ENCODE data around the gene DGKB.
A peak's percentile ranks its signal among the peaks of the same experiment; 100 is the strongest.

Gene DGKB

DNA sequence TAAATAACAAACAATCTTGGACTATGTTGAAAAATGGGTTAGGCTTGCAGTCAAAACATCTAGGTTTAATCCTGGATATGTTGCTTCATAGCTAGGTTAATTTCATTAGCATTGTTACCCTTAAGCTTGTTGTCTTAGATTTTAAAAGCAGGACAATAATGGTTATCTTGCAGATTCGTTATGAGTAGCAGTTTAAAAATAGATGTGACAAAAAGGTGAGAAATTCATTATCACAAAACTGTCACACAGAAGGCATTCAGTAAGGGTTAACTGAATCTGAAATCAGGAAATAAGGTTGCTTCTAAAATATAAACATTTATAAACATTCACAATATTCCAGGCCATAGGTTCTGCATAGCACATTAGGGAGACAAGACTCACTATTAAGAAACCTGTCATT, 483.9 kb downstream of the DGKB start:
- no peak for DNase-seq (ENCODE audit: low read depth, low spot score)
- no peak overlapping the region for H3K27ac ChIP-seq

DNA sequence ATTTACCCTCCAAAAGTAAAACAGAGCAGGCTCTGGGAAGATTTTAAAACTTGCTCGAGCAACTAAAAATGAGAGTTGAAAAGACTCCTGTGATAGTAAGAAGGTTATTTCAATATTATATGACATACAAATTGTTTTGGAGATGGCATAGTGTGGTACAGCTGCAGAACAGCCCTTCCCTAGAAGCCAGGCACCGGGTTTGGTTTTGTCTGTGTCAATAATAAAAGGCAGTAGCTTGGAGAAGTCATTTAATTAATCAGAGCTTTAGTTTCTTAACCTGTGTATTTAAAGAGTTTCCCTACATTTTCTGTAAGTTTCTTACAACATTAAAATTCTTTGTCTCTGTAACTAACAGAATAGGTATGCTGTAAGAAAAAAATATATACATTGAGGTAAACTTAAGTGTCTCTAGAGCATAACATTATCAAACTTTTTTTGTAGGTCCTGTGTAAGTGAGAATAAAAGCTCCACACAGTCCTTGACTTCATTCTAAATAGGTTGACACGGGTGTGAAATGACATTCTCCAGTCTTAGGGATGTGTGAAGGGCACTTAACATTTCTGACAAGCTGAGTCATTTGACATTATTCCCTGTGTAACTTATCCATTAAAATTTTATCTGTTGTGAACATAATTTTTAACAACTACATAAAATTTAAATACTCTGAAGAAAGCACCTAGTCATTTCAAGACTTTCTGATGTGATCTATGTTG, 488.1 kb downstream of the DGKB start:
- no peak overlapping the region for H3K27ac ChIP-seq

DNA sequence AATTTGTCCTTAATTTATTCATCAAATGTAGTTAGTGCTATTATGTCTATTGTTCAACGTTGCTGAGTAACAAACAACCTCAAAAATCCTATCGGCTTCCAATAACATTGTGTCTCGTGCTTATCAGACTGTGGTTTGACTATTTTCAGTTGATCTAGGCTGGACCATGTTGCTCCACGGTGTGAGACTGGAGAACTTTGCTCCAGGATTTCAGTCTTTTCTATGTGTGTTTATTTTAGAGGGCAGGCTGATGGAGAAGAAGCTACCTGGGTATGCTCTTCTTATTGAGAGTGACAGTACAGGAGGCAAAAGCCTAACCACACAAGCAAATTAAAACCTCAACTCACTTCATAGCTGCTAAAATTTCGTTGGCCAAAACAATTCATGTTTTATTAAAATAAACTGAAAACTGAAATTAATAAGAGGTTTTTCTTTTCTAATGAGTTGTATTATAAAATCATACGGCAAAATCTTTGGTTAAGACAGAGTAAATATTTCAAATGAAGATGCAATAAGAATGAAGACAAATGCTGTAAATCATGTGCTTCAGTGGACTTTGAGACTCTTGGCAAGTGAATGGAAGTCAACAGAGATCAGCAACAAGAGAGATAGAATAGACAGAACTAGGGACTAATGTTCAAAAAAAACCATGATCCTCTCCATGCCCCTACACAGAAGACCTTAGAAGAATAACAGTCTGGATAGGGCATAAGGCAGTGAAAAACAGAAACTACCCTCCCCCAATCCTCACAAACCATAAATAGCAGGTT, 495.1 kb downstream of the DGKB start:
- no peak for DNase-seq (ENCODE audit: low read depth, low spot score)
- H3K27ac ChIP-seq, result no peak overlapping the region

More for the DNA sequence above, 488.1 kb downstream of the DGKB start:
- DNase-seq (ENCODE audit: low read depth, low spot score), result no peak

DNA sequence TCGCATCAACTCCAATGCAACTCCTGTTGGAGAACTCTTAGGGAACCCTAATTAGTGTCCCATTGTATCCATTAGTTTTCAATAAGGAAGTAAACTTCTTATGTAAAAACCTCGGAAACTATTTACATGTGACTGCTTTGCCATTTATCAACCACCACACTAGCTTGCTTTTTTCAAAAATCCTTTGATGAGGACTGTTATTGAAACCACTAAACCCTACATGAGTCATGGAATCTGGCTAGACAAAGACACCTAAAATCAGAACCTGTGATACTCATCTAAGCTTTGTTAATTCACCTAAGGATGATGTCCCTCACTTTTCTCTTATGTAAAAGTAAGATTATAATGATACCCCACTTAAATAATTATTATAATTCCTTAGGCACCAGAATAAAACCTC, 499.0 kb downstream of the DGKB start:
- H3K27ac ChIP-seq, result no peak overlapping the region
- peak; percentile 10 for DNase-seq (ENCODE audit: low read depth, low spot score)

DNA sequence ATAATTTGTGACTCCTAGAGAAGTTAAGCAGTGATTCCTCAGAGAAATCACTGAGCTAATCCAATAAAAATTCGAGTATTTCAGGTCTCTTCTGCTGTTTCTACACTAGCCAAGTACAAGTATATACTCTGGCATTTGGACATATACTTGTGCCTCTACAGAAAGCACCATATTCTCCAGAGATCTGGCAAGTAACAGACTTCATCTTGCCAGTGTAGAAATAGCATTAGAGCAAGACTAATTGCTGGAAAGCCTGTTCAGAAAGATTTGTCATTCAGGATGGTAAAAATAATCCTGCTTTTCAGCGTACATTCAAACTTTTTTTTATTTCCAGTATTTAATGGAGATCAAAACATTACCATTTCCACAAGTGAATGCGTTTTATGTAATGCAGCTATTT, 502.3 kb downstream of the DGKB start:
- DNase-seq (ENCODE audit: low read depth, low spot score), result no peak
- no peak overlapping the region for H3K27ac ChIP-seq

DNA sequence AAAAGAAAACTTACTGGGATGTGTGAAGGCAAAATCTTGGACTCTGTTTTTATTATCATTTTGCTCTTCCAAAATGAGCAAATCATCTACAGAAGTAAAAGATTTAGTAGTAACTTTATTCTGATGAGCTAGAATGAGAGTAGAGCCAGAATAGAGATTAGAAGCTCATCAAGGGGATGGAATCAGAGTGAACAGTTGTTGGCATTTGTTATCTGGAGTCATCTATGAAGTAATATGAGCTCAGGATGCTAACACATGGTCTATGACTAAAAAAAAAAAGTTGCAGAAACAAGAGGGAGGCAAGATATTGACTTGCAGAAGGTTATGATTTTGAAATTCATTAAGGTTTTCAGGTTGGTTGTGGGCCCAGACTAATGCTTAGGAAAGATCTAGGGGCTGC, 504.0 kb downstream of the DGKB start:
- no peak for DNase-seq (ENCODE audit: low read depth, low spot score)
- no peak overlapping the region for H3K27ac ChIP-seq

DNA sequence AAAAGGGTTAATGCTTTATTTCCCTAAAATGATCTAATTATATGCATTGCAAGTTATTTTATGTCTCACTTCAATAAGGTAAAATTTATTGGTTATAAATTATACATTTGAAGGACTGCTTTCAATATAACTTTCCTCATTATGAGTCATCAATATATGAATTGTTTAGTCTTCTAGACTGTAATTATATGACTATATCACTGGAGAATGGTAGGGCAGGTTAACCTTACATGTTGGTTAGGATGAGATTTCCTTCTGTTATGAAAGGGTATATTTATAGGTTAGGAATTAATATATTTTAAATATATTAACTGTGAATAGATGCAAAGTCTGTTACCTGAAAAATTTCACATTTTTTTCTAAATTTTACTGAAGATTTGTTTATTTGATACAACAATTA, 506.7 kb downstream of the DGKB start:
- no peak for DNase-seq (ENCODE audit: low read depth, low spot score)
- no peak overlapping the region for H3K27ac ChIP-seq

DNA sequence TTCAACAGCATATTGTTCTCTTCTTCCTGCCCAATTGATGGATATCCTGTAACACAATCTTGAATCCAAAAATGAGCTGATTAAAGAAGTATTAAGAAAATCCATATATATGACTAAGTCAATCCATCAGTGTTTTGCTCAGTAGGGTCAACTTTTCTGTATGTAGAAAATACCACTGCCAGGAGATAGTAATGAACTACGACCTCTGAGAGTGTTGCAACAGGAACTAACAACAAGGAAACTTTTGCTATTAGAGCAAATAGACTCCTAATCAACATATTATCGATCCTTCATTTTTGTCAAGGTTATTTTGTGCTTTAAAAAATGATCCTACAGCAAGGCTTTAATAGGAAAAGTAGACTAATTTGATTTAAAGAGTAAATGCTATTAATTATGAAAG, 507.8 kb downstream of the DGKB start:
- no peak for DNase-seq (ENCODE audit: low read depth, low spot score)
- no peak overlapping the region for H3K27ac ChIP-seq

DNA sequence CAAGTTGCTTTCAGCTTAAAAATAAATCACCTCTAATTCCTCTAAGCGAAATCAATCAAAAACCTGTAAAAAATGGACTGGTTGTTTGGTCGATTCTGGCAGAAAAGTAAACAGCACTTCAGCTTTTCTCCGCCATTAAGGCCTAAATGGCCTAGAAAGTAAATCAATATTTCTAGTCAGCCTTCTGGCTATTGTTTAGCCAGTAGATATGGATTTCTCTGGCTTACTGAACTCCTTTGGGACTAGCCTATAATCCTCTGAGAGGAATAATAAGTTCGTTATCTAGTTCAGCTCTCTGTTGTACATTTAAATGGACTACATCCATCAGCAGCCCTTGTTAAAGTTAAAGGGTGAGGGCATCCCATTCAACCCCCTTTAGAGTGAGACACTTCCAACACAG, 513.0 kb downstream of the DGKB start:
- DNase-seq (ENCODE audit: low read depth, low spot score), result no peak

DNA sequence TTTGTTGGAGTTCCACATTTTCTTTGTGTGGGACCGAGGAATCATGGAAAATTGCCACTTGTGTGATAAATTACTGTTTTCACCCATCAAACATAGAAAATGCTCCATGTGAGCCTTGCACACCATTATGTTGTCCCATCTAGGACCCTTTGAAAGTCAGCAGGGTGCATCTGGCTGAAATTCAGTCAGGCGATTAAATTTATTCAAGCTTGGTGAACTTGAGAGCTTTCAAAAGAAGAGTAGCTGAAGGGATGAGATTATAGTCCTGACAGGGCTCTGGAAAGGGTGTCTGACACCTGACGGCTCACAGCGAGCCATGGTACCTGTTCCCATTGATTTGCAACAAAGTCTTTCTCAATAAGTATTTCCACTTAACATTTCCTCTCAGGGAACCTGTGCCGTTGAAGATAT, 513.4 kb downstream of the DGKB start:
- DNase-seq (ENCODE audit: low read depth, low spot score), result no peak
- H3K27ac ChIP-seq, result no peak overlapping the region

More for the DNA sequence above, 513.0 kb downstream of the DGKB start:
- no peak overlapping the region for H3K27ac ChIP-seq

DNA sequence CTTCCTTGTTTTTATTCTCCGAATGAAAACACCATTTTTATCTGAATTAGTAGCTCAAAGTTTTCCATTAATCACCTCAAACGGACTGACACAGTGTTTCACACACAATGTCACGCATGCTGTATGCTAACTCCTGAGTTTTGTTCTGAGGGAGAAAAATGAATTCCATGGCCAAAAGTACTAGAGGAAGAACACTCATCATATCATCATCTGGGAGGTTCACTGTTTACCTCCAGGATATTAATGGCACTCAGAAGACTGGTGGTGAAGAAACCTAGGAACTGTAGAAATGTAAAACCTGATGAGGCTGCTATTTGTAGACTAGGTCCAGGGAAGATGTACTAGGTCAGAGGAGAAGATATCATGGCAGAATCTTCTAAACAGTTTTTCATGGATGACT, 517.5 kb downstream of the DGKB start:
- H3K27ac ChIP-seq, result no peak overlapping the region
- DNase-seq (ENCODE audit: low read depth, low spot score), result no peak

DNA sequence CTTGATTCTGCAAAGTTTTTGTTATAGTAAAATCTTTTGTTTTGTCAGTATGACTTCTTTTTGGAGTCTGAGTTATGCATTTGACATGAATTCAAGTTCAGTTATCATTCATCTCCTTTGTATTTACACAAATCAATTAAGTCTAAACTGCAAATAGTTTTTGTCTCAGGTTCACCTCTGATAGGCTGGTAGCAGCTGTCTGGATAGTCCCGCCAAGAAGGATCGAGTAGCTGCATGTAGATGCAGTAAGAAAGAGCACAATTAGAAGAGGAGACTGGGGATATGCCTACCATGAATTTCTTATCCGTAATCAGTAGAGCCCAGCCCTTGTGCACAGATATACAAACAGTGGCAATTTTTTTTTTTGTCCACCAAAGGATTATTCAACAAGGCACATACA, 520.6 kb downstream of the DGKB start:
- H3K27ac ChIP-seq, result no peak overlapping the region
- no peak for DNase-seq (ENCODE audit: low read depth, low spot score)

DNA sequence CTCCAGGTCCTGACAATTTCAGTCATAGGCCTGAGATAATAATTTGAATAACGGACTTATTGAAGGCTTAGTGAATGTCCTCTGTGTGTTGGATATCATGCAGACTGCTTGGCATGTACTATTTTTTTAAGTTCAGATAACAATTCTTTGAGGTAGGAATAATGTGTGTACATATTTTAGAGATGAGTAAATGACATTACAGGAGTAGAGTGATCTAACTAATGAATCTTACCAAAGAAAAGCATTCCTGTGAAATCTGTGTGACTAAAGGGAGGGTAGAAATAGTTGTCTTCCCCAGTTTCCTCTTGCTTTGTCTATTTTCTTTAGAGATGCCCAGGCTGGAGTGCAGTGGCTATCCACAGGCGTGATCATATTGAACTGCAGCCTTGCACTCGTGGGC, 521.2 kb downstream of the DGKB start:
- H3K27ac ChIP-seq, result no peak overlapping the region
- DNase-seq (ENCODE audit: low read depth, low spot score), result no peak

DNA sequence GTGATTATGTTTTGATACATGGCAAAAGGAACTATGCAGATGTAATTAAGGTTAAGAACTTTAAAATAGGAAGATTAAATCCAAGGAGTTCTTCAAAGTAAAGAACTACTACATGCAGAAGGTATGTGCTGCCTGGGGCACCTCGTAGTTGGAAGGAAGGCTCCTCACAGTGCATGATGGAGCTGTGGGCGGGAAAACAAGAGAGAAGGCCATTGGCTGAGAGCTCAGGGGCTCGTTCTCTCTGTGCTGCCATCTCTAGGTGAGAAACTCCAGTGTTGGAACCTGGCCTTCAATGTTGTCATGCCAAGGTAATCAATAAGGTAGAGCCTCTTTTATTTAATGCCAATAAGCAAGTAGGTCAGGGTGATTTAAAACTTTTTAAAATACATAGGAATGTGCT, 521.7 kb downstream of the DGKB start:
- no peak overlapping the region for H3K27ac ChIP-seq
- no peak for DNase-seq (ENCODE audit: low read depth, low spot score)

DNA sequence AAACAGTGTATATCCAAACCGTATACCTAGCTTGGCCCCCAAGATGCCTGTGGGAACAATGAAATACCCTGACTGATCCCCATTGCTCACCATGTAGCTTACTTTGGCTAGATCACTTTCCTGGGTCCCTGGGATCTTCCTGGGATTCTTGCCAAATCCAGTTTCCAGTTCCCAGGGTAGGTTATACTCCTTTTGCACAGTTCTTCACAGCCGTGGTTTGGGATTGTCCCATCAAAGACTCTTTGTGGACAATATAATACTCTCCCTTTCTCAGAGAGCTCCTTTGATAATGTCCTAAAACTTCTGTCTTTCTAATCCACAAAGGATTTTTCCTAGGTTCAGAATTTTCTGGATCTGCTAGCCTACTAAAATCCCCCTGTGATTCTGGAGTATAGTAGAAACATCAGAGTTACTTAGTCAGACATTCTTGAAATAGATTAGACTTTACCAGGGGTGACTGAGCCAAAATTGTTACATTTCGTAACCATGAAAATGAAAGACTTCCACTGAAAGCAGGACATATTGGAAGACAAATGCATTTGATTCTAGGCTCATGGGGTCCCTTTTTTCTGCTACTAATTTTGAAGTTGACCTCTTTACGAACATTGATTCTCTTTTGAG, 524.8 kb downstream of the DGKB start:
- no peak overlapping the region for H3K27ac ChIP-seq
- no peak for DNase-seq (ENCODE audit: low read depth, low spot score)

DNA sequence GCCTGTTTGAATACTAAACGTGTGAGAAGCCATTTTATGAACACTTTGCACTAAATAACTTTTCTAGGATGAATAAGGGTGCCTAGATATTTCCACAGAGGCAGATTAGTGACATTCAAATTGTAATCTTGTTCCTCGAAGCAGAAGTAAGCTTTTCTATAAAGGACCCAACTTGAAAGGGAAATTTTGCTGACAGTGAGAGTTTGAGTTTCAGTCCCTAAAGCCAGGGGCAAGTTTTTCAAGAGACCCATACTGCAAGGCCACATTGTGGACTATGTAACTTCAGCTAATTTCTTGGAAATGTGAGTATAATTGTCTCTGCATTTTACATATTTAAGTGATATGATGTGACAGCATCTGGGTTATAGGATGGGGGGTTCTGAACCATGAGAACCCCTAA, 525.8 kb downstream of the DGKB start:
- no peak overlapping the region for H3K27ac ChIP-seq
- no peak for DNase-seq (ENCODE audit: low read depth, low spot score)

DNA sequence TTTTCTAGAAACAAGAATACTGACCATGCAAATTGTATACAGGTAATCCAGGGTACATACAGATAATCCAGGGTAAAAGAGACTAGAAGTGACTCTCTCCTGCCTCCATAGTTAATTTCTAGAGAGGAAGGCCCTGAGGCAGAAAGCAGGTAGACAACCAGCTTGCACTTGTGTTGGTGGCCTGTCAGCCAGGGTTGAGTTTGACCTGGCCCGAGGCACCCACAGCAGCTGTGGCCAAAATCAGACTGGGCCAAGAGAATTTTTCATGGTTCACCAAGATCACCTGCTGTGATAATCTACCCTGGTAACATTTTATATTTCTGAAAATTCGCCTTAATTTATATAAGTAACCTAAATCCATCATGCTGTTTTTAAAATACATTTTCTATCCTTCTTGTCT, 526.6 kb downstream of the DGKB start:
- DNase-seq (ENCODE audit: low read depth, low spot score), result no peak
- no peak overlapping the region for H3K27ac ChIP-seq

DNA sequence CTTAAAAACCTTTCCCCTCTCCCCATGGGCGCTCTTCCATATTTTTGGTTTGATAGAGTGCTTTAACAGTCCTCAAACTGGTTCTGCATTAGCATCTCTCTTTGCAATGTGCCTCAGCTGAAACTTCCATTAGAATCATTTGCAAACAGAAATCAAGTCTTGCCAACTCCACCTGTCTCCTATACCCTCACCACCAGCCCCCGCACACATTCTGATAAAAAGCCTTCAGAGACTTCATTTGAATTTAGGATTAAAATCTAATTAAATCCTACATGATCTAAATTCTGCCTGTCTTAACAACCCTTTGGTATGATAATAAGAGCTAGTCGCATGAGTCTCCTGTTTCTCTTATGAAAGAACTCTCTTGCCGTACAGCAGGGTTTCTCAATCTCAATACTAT, 528.2 kb downstream of the DGKB start:
- H3K27ac ChIP-seq, result no peak overlapping the region
- DNase-seq (ENCODE audit: low read depth, low spot score), result no peak

DNA sequence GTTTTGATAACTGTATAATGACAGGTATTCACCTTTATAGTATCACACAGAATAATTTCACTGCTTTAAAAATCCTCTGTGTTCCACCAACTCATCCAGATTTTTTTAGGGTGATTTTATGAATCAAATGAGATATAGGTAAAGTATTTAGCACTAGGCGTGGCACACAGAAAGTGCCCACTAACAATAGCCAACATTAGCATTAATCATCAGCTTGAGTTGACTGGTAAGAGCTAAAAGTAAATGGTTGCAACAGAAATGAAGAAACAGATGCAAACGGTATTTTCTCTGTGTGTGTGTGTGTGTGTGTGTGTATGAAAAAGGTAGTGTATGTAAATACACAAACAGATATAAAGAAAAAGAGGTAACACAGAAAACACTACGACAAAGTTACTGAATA, 534.3 kb downstream of the DGKB start:
- DNase-seq (ENCODE audit: low read depth, low spot score), result peak; percentile 40
- peak overlapping the region; percentile 22 for H3K27ac ChIP-seq

DNA sequence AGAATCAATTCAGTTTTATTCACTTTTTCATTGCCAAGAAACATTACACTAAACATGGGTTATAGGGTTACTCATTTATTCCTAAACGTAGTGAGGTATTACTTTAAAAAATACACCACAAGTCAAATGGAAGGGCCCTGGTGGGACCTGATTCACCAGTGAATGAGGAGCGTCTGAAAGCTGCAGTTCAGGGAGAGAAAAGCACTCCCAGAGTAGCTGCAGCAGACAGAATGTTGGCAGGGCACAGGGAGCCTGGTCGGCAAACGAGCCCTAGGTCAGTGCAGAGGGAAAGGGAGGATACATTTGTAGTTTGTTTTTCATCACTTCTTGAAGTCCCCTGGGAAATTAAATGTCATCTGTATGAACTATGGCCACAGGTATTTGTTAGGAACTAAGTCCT, 551.4 kb downstream of the DGKB start:
- H3K27ac ChIP-seq, result no peak overlapping the region
- no peak for DNase-seq (ENCODE audit: low read depth, low spot score)

DNA sequence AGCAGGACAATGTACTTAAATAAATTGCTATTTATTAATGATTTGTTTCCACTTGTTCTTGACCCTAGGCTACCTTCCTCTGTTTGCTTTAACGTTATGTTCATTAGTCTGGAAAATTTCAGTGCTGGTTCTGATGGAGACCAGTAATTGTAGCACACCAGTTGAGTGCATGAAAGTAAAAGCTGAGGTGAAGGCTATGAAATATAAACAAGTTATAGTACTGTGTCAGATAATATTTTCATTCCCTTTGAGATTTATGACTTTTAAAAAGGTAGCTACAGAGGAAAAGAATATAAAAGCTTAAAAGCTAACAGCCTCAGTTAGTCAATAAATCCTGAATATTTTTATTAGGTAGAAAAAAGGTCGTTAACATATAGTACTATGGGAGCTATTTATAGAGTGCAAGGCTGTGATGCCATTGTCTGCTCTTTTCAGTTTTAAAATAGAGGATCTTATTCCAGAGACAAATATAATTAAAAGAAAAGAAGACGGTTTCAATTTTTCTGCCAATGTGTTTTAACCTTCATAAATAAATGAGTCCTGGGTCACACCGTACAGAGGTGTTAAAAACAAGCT, 561.3 kb downstream of the DGKB start:
- H3K27ac ChIP-seq, result no peak overlapping the region
- DNase-seq (ENCODE audit: low read depth, low spot score), result no peak

Measured in epithelial cell of prostate (primary cell).